Measurements from ENCODE around the gene MOB3C.

The MOB3C gene

DNA sequence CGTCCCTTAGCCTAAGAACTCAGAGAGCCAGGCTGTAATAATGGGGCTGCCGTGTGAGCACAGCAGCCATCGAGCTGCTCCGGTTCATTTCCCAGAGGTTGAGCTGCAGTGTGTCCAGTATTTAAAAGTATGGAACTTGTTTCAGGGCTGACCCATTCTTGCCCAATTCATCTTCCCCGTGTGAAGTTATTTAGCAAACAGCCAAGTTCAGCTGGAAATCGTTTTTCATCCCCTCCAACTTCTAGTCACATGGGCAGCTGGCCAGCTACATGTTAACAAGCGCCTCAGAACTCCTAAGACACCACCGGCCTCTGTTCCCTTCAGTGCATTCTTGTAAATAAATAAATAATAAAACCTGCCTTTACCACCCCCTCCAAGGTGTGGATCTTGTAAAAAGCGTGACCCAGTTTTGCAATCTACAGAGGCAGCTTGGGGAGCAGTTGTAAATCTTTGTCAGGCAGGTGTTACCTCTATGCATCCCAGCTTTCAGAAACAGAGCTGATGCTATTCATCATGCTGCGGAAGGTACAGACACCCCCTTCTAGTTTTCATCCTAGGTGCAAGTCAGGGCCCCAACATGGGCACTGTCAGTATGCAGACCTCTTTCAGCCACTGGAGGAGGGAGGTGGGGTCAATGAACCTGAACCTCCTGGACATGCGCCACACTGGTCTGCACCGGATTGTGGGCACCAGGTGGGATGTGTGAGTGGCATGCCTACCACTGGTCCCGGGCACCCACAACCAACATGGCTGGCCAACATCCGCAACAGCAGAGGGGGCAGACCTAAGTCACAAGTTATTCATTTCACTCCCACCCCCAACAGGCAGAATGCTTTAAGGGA, 46.5 kb downstream of the MOB3C start:
- Histone ChIP-seq H3K9me3 (ENCODE audit: control insufficient read depth, low read length) (no peaks in the 10 kb centered on the region), H3K4me3 (ENCODE audit: insufficient read depth in 1 of 2, low read depth in 1 of 2, low read length in 2 of 2) (no peak overlapping the region), H3K4ac (ENCODE audit: low read depth in 1 of 2, low read length in 2 of 2) (no peak overlapping the region), H2AFZ (ENCODE audit: low read depth, low read length) (no peak overlapping the region), H3K27ac (ENCODE audit: low read length, poor library complexity, severe bottlenecking) (no peak overlapping the region), H3K79me1 (replicated peaks; ENCODE audit: low read length, poor library complexity, severe bottlenecking) (no peaks in the 10 kb centered on the region), H3K4me2 (ENCODE audit: low read length, poor library complexity, severe bottlenecking) (no peak overlapping the region), H3K36me3 (ENCODE audit: control insufficient read depth in 1 of 2, insufficient read depth in 2 of 2, low read depth in 1 of 2, low read length in 2 of 2) (peaks cover 22 to 55% of the 10 kb centered on the region in 2 experiments), H2BK5ac (ENCODE audit: low read depth, low read length, poor library complexity, severe bottlenecking) (no peak overlapping the region), H2AK5ac (ENCODE audit: low read length, severe bottlenecking) (no peak overlapping the region), H2BK12ac (ENCODE audit: low read length in 2 of 2) (no peak overlapping the region), H2BK120ac (ENCODE audit: low read depth, low read length) (no peak overlapping the region), H3K14ac (ENCODE audit: low read length in 2 of 2) (no peak overlapping the region), H3K4me1 (ENCODE audit: control insufficient read depth, insufficient read depth, low read depth, low read length) (no peaks in the 10 kb centered on the region), H4K8ac (ENCODE audit: low read length) (no peak overlapping the region), H2BK15ac (ENCODE audit: low read depth, poor library complexity, severe bottlenecking) (no peak overlapping the region), H4K91ac (ENCODE audit: low read length) (no peak overlapping the region), H3K9ac (ENCODE audit: low read length) (no peak overlapping the region), H3K27me3 (ENCODE audit: control insufficient read depth in 1 of 2, insufficient read depth in 1 of 2, low read length in 2 of 2) (no peaks in the 10 kb centered on the region), H3K18ac (ENCODE audit: low read depth in 1 of 2, low read length in 2 of 2) (no peak overlapping the region), H3K23ac (ENCODE audit: low read length in 2 of 2) (no peak overlapping the region)
- 89% methylated on average over 13 of the region's 14 CpGs for WGBS
- no peak for DNase-seq

DNA sequence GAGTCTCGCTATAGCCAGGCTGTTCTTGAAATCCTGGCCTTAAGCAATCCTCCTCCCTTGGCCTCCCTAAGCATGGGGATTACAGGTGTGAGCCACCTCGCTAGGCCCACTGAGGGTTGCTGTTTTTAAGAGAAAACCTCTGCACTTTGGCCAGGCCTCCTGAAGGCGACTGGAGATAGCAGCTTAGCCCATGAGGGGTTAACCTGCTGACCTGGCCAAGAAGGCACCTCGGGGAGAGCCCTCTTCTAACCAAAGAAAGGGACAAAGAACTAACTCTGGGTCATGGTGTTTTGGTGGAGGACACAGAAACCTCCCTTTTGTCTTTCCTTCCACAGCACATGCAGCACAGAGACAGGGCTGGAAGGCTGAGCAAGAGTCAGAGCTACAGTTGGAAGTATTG, 47.5 kb downstream of the MOB3C start:
- no peak overlapping the region for H3K18ac ChIP-seq (ENCODE audit: low read depth in 1 of 2, low read length in 2 of 2)
- no peak overlapping the region for H2BK120ac ChIP-seq (ENCODE audit: low read depth, low read length)
- H3K36me3 ChIP-seq (ENCODE audit: control insufficient read depth in 1 of 2, insufficient read depth in 2 of 2, low read depth in 1 of 2, low read length in 2 of 2) = peaks cover 29 to 54% of the 10 kb centered on the region in 2 experiments
- H2BK5ac ChIP-seq (ENCODE audit: low read depth, low read length, poor library complexity, severe bottlenecking) = no peak overlapping the region
- no peak overlapping the region for H3K4ac ChIP-seq (ENCODE audit: low read depth in 1 of 2, low read length in 2 of 2)
- WGBS = 98% methylated on average over 4 of the region's 4 CpGs
- H3K14ac ChIP-seq (ENCODE audit: low read length in 2 of 2) = no peak overlapping the region
- H4K91ac ChIP-seq (ENCODE audit: low read length) = no peak overlapping the region
- no peak overlapping the region for H2AFZ ChIP-seq (ENCODE audit: low read depth, low read length)
- H3K4me1 ChIP-seq (ENCODE audit: control insufficient read depth, insufficient read depth, low read depth, low read length) = no peaks in the 10 kb centered on the region
- H3K4me2 ChIP-seq (ENCODE audit: low read length, poor library complexity, severe bottlenecking) = no peak overlapping the region
- H3K9ac ChIP-seq (ENCODE audit: low read length) = no peak overlapping the region
- H3K27ac ChIP-seq (ENCODE audit: low read length, poor library complexity, severe bottlenecking) = no peak overlapping the region
- no peak overlapping the region for H4K8ac ChIP-seq (ENCODE audit: low read length)
- no peak overlapping the region for H2AK5ac ChIP-seq (ENCODE audit: low read length, severe bottlenecking)
- DNase-seq = no peak
- no peaks in the 10 kb centered on the region for H3K27me3 ChIP-seq (ENCODE audit: control insufficient read depth in 1 of 2, insufficient read depth in 1 of 2, low read length in 2 of 2)
- no peaks in the 10 kb centered on the region for H3K9me3 ChIP-seq (ENCODE audit: control insufficient read depth, low read length)
- no peaks in the 10 kb centered on the region for H3K79me1 ChIP-seq (replicated peaks; ENCODE audit: low read length, poor library complexity, severe bottlenecking)
- no peak overlapping the region for H3K4me3 ChIP-seq (ENCODE audit: insufficient read depth in 1 of 2, low read depth in 1 of 2, low read length in 2 of 2)
- H3K23ac ChIP-seq (ENCODE audit: low read length in 2 of 2) = no peak overlapping the region
- H2BK15ac ChIP-seq (ENCODE audit: low read depth, poor library complexity, severe bottlenecking) = no peak overlapping the region
- no peak overlapping the region for H2BK12ac ChIP-seq (ENCODE audit: low read length in 2 of 2)

DNA sequence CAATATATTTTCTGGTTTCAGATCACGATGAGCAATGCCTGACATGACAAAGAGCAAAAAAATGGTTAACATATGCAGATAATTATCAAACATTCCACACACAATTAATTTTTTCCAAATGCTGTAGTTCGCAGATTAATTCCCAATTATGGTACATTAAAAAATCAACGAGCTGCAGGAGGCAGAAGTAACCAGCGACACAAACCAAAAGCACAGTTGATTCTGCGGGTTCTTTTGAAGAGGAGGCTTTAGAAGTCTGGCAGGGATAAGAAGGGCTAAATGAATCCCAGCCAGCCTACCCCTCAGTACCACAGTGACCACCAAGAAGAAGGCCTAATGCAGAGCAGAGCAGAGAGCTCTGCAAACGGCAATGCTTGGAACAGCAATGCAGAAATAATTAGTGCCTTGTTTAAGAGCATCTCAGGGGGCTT, 48.1 kb downstream of the MOB3C start:
- Histone ChIP-seq H2AFZ (ENCODE audit: low read depth, low read length) (no peak overlapping the region), H3K18ac (ENCODE audit: low read depth in 1 of 2, low read length in 2 of 2) (no peak overlapping the region), H2BK5ac (ENCODE audit: low read depth, low read length, poor library complexity, severe bottlenecking) (no peak overlapping the region), H3K4ac (ENCODE audit: low read depth in 1 of 2, low read length in 2 of 2) (no peak overlapping the region), H3K27me3 (ENCODE audit: control insufficient read depth in 1 of 2, insufficient read depth in 1 of 2, low read length in 2 of 2) (no peaks in the 10 kb centered on the region), H3K9me3 (ENCODE audit: control insufficient read depth, low read length) (no peaks in the 10 kb centered on the region), H3K36me3 (ENCODE audit: control insufficient read depth in 1 of 2, insufficient read depth in 2 of 2, low read depth in 1 of 2, low read length in 2 of 2) (peaks cover 29 to 56% of the 10 kb centered on the region in 2 experiments), H3K4me1 (ENCODE audit: control insufficient read depth, insufficient read depth, low read depth, low read length) (no peaks in the 10 kb centered on the region), H4K91ac (ENCODE audit: low read length) (no peak overlapping the region), H3K23ac (ENCODE audit: low read length in 2 of 2) (no peak overlapping the region), H2BK120ac (ENCODE audit: low read depth, low read length) (no peak overlapping the region), H3K79me1 (replicated peaks; ENCODE audit: low read length, poor library complexity, severe bottlenecking) (no peaks in the 10 kb centered on the region), H3K4me2 (ENCODE audit: low read length, poor library complexity, severe bottlenecking) (no peak overlapping the region), H3K9ac (ENCODE audit: low read length) (no peak overlapping the region), H2BK12ac (ENCODE audit: low read length in 2 of 2) (no peak overlapping the region), H4K8ac (ENCODE audit: low read length) (no peak overlapping the region), H2BK15ac (ENCODE audit: low read depth, poor library complexity, severe bottlenecking) (no peak overlapping the region), H3K14ac (ENCODE audit: low read length in 2 of 2) (no peak overlapping the region), H3K4me3 (ENCODE audit: insufficient read depth in 1 of 2, low read depth in 1 of 2, low read length in 2 of 2) (no peak overlapping the region), H2AK5ac (ENCODE audit: low read length, severe bottlenecking) (no peak overlapping the region), H3K27ac (ENCODE audit: low read length, poor library complexity, severe bottlenecking) (no peak overlapping the region)
- DNase-seq = no peak
- 98% methylated on average over 6 of the region's 6 CpGs for WGBS

DNA sequence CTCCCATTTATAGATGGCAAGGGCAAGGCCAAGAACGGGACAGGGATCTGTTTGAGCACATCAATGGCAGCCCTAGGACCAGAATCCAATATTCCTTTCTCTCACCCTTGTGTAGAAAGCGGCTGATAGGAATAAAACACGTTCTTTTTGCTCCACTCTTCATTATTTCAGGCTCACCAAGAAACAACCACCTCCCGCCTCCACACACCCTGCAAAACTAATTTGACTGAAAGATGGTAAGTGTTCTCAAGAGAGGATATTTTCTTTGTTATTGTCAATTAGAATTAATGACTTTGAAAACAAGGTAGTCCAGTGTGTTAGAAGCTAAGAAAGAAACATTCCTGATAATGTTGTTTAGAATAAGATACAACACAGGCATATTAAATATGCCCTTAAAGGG, 53.3 kb downstream of the MOB3C start:
- Histone ChIP-seq H3K27ac (ENCODE audit: low read length, poor library complexity, severe bottlenecking) (no peak overlapping the region), H3K36me3 (ENCODE audit: control insufficient read depth in 1 of 2, insufficient read depth in 2 of 2, low read depth in 1 of 2, low read length in 2 of 2) (peaks cover 62 to 90% of the 10 kb centered on the region in 2 experiments), H3K4me2 (ENCODE audit: low read length, poor library complexity, severe bottlenecking) (no peak overlapping the region), H2AFZ (ENCODE audit: low read depth, low read length) (no peak overlapping the region), H4K8ac (ENCODE audit: low read length) (no peak overlapping the region), H2BK12ac (ENCODE audit: low read length in 2 of 2) (no peak overlapping the region), H3K18ac (ENCODE audit: low read depth in 1 of 2, low read length in 2 of 2) (no peak overlapping the region), H3K9ac (ENCODE audit: low read length) (no peak overlapping the region), H3K9me3 (ENCODE audit: control insufficient read depth, low read length) (no peaks in the 10 kb centered on the region), H2BK5ac (ENCODE audit: low read depth, low read length, poor library complexity, severe bottlenecking) (no peak overlapping the region), H3K79me1 (replicated peaks; ENCODE audit: low read length, poor library complexity, severe bottlenecking) (no peaks in the 10 kb centered on the region), H3K4me3 (ENCODE audit: insufficient read depth in 1 of 2, low read depth in 1 of 2, low read length in 2 of 2) (no peak overlapping the region), H2AK5ac (ENCODE audit: low read length, severe bottlenecking) (no peak overlapping the region), H3K4me1 (ENCODE audit: control insufficient read depth, insufficient read depth, low read depth, low read length) (no peaks in the 10 kb centered on the region), H4K91ac (ENCODE audit: low read length) (no peak overlapping the region), H3K14ac (ENCODE audit: low read length in 2 of 2) (no peak overlapping the region), H3K4ac (ENCODE audit: low read depth in 1 of 2, low read length in 2 of 2) (no peak overlapping the region), H3K27me3 (ENCODE audit: control insufficient read depth in 1 of 2, insufficient read depth in 1 of 2, low read length in 2 of 2) (no peaks in the 10 kb centered on the region), H2BK120ac (ENCODE audit: low read depth, low read length) (no peak overlapping the region), H2BK15ac (ENCODE audit: low read depth, poor library complexity, severe bottlenecking) (no peak overlapping the region), H3K23ac (ENCODE audit: low read length in 2 of 2) (no peak overlapping the region)
- no peak for DNase-seq
- WGBS = 92% methylated on average over 1 of the region's 4 CpGs
